Liver (tissue), 3 donors: ENCODE results near the gene MAN1C1.

Experiments used
- FOXA1 ChIP-seq: IDR thresholded peaks from 2 replicates; pipeline ENCODE4 v1.6.1; 2016; ENCODE audit warnings: antibody characterized with exemption
- GABPA ChIP-seq, 2 donors: IDR thresholded peaks in 1 of 2; conservative IDR thresholded peaks in 1 of 2; 2 replicates each; pipeline ENCODE4 v1.6.1; 2016; ENCODE audit warnings: antibody characterized with exemption in 2 of 2, mild to moderate bottlenecking in 1 of 2, moderate library complexity in 1 of 2
- HNF4A ChIP-seq, 2 donors: conservative IDR thresholded peaks; 2 replicates each; pipeline ENCODE4 v1.6.1; 2016; ENCODE audit warnings: antibody characterized with exemption in 2 of 2, mild to moderate bottlenecking in 2 of 2
- JUND ChIP-seq, 2 donors: IDR thresholded peaks; 2 replicates each; pipeline ENCODE4 v1.6.1; 2016; ENCODE audit warnings: antibody characterized with exemption in 2 of 2
- MAX ChIP-seq: IDR thresholded peaks from 2 replicates; pipeline ENCODE4 v1.6.1; 2016; ENCODE audit warnings: antibody characterized with exemption
- REST ChIP-seq: IDR thresholded peaks from 2 replicates; pipeline ENCODE4 v1.6.1; 2016; ENCODE audit warnings: antibody characterized with exemption, mild to moderate bottlenecking
- YY1 ChIP-seq: IDR thresholded peaks from 2 replicates; pipeline ENCODE4 v1.6.1; 2016; ENCODE audit warnings: antibody characterized with exemption, mild to moderate bottlenecking
- TF ChIP-seq, protein P1 (sequence below): fragments of 150-350 bp; IDR thresholded peaks from 2 replicates; pipeline ENCODE4 v1.5.1; 2017; ENCODE audit warnings: improper control_type of control experiment, low read depth, low read length; ENCODE audit not compliant: missing input control
- TF ChIP-seq, protein P2 (sequence below): IDR thresholded peaks from 2 replicates; pipeline ENCODE4 v1.6.1; 2016; ENCODE audit warnings: antibody characterized with exemption
- donor health status: healthy.
- donor health status: healthy.

DNA sequence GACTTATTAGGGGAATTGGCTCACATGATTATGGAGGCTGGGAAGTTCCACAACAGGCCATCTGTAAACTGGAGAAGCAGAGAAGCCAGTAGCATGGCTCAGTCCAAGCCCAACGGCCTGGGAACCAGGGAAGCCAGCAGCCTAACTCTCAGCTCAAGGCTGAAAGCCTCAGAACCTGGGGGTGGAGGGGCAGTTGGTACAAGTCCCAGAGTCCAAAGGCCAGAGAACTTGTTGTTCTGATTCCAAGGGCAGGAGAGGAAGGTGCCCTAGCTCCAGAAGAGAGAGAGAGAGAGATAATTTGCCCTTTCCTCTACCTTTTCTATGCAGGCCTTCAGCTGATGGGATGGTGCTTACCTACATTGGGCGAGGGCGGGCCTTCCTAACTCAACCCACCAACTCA is 55.3 kb downstream of the MAN1C1 start:
- no peak for TF ChIP-seq FOXA1
- TF ChIP-seq, protein P1, sequence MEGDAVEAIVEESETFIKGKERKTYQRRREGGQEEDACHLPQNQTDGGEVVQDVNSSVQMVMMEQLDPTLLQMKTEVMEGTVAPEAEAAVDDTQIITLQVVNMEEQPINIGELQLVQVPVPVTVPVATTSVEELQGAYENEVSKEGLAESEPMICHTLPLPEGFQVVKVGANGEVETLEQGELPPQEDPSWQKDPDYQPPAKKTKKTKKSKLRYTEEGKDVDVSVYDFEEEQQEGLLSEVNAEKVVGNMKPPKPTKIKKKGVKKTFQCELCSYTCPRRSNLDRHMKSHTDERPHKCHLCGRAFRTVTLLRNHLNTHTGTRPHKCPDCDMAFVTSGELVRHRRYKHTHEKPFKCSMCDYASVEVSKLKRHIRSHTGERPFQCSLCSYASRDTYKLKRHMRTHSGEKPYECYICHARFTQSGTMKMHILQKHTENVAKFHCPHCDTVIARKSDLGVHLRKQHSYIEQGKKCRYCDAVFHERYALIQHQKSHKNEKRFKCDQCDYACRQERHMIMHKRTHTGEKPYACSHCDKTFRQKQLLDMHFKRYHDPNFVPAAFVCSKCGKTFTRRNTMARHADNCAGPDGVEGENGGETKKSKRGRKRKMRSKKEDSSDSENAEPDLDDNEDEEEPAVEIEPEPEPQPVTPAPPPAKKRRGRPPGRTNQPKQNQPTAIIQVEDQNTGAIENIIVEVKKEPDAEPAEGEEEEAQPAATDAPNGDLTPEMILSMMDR: no peak
- peak; percentile 66 for TF ChIP-seq MAX
- peak; percentile 67 to 73 for TF ChIP-seq JUND (IDR thresholded peaks at IDR 0.05)
- TF ChIP-seq, protein P2, sequence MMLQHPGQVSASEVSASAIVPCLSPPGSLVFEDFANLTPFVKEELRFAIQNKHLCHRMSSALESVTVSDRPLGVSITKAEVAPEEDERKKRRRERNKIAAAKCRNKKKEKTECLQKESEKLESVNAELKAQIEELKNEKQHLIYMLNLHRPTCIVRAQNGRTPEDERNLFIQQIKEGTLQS: no peak
- TF ChIP-seq YY1: peak; percentile 60
- no peak for TF ChIP-seq GABPA (IDR thresholded peaks at IDR 0.05 in 1 of 2, conservative IDR thresholded peaks at IDR 0.05 in 1 of 2)
- peak; percentile 71 for TF ChIP-seq REST
- TF ChIP-seq HNF4A (conservative IDR thresholded peaks at IDR 0.05): peak; percentile 99 to 100
